Testis (tissue), 2 donors: ENCODE results near the gene KRT72.

Experiments used
- POLR2A ChIP-seq: fragments of 450-650 bp; IDR thresholded peaks from one replicate; pipeline ENCODE4 v1.6.1; 2017; ENCODE audit warnings: antibody characterized with exemption, mild to moderate bottlenecking, moderate library complexity
- TF ChIP-seq, protein P1 (sequence below), 3 experiments: fragments of 450-650 bp in 2 of 3; fragments of 200-600 bp in 1 of 3; sonication (generic) in 1 of 3; IDR thresholded peaks; one replicate each; pipeline ENCODE4 v1.5.1; 2016 to 2019; ENCODE audit warnings: antibody characterized with exemption in 3 of 3, mild to moderate bottlenecking in 2 of 3, moderate library complexity in 1 of 3

DNA sequence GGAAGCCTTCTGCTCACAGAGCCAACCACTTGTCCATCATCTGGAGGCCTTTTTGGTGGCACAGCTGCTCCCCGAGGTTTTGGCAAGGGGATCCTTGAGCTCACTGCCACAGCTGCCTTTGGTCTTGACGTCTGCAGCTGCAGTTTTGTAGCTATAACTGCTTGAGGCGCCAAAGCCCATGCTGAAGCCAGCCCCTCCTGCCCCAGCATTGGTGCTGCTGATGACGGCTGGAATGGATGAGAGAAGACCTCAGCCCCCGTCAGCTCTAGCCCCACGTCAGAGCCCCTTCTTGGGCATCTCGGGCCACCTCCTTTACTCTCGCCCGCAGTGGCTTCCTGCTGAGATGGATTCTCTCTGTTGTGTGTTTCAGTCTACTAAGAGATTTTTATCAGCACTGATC, 15.3 kb downstream of the KRT72 start:
- TF ChIP-seq, protein P1, sequence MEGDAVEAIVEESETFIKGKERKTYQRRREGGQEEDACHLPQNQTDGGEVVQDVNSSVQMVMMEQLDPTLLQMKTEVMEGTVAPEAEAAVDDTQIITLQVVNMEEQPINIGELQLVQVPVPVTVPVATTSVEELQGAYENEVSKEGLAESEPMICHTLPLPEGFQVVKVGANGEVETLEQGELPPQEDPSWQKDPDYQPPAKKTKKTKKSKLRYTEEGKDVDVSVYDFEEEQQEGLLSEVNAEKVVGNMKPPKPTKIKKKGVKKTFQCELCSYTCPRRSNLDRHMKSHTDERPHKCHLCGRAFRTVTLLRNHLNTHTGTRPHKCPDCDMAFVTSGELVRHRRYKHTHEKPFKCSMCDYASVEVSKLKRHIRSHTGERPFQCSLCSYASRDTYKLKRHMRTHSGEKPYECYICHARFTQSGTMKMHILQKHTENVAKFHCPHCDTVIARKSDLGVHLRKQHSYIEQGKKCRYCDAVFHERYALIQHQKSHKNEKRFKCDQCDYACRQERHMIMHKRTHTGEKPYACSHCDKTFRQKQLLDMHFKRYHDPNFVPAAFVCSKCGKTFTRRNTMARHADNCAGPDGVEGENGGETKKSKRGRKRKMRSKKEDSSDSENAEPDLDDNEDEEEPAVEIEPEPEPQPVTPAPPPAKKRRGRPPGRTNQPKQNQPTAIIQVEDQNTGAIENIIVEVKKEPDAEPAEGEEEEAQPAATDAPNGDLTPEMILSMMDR (IDR thresholded peaks at IDR 0.05): no peak
- TF ChIP-seq POLR2A: no peak
